Measurements from ENCODE around the gene TOM1.

DNA sequence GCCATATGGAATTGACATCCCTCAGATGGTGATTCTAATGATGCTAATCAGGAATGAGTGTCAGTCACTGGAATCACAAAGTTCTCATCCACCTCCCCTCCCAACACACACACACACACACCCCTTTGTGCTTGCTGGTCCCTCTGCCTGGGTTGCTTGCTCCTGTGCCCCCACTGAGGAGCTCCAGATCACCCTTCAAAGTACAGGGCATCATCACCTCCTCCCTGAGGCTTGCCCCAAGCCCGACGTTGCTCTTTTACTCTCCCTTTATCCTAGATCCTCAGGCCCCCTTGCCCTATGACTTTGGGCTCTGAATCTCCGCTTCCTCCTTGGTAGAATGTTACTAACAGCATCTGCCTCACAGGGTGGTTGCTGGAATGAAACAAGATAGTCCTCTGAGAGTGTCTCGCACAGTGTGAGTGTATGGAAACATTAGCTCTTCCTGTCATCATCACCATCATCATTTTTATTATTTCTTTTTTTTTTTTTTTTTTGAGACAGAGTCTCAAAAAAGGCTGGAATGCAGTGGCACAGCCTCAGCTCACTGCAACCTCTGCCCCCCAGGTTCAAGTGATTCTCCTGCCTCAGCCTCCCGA is 3.4 kb downstream of the TOM1 start:
- TF ChIP-seq, protein P1, sequence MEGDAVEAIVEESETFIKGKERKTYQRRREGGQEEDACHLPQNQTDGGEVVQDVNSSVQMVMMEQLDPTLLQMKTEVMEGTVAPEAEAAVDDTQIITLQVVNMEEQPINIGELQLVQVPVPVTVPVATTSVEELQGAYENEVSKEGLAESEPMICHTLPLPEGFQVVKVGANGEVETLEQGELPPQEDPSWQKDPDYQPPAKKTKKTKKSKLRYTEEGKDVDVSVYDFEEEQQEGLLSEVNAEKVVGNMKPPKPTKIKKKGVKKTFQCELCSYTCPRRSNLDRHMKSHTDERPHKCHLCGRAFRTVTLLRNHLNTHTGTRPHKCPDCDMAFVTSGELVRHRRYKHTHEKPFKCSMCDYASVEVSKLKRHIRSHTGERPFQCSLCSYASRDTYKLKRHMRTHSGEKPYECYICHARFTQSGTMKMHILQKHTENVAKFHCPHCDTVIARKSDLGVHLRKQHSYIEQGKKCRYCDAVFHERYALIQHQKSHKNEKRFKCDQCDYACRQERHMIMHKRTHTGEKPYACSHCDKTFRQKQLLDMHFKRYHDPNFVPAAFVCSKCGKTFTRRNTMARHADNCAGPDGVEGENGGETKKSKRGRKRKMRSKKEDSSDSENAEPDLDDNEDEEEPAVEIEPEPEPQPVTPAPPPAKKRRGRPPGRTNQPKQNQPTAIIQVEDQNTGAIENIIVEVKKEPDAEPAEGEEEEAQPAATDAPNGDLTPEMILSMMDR (IDR thresholded peaks at IDR 0.05): no peak
- no peak for TF ChIP-seq POLR2A (IDR thresholded peaks at IDR 0.05)

All from upper lobe of left lung (tissue), 4 donors.